Measurements from ENCODE around the gene GLS2.

GLS2 gene

GRCh38 chr12:56479625-56480024, 8.3 kb downstream of the GLS2 start:
- Histone ChIP-seq H3K27me3 (ENCODE audit: insufficient read depth, low read length) (no peaks in the 10 kb centered on the region), H3K27ac (ENCODE audit: low read depth, low read length, poor library complexity, severe bottlenecking) (no peak overlapping the region), H3K79me2 (ENCODE audit: insufficient read depth, low read length) (no peaks in the 10 kb centered on the region), H3K9me2 (ENCODE audit: low read depth, low read length) (no peaks in the 10 kb centered on the region), H4K20me1 (ENCODE audit: insufficient read depth, low read length) (no peaks in the 10 kb centered on the region), H3F3A (ENCODE audit: insufficient read depth, low read length) (no peaks in the 10 kb centered on the region; the same call in 1 of the 2 replicates), H3K4me1 (ENCODE audit: insufficient read depth, low read length, severe bottlenecking) (no peaks in the 10 kb centered on the region), H3K4me3 (ENCODE audit: low read depth, low read length, poor library complexity, severe bottlenecking) (no peak overlapping the region), H3K9ac (ENCODE audit: low read length) (no peak overlapping the region), H3K36me3 (ENCODE audit: insufficient read depth, low read length) (no peaks in the 10 kb centered on the region), H3K9me3 (ENCODE audit: low read length) (no peaks in the 10 kb centered on the region), H3K4me2 (ENCODE audit: low read length) (no peak overlapping the region), H2AFZ (ENCODE audit: low read length) (no peak overlapping the region)
- no peak for TF ChIP-seq EZH2 (IDR thresholded peaks at IDR 0.05; ENCODE audit: borderline replicate concordance, low read length)
- TF ChIP-seq CTCF (IDR thresholded peaks at IDR 0.05; ENCODE audit: low read length) = no peak

GRCh38 chr12:56477521-56478225, 10.3 kb downstream of the GLS2 start:
- H3K36me3 ChIP-seq (ENCODE audit: insufficient read depth, low read length) = peaks cover 8% of the 10 kb centered on the region
- TF ChIP-seq EZH2 (IDR thresholded peaks at IDR 0.05; ENCODE audit: borderline replicate concordance, low read length) (no peak), CTCF (IDR thresholded peaks at IDR 0.05; ENCODE audit: low read length) (no peak)
- no peaks in the 10 kb centered on the region for H3K9me2 ChIP-seq (ENCODE audit: low read depth, low read length)
- no peaks in the 10 kb centered on the region; the same call in 1 of the 2 replicates for H3F3A ChIP-seq (ENCODE audit: insufficient read depth, low read length)
- no peak overlapping the region for H3K4me3 ChIP-seq (ENCODE audit: low read depth, low read length, poor library complexity, severe bottlenecking)
- H3K9ac ChIP-seq (ENCODE audit: low read length) = no peak overlapping the region
- H2AFZ ChIP-seq (ENCODE audit: low read length) = no peak overlapping the region
- H3K4me1 ChIP-seq (ENCODE audit: insufficient read depth, low read length, severe bottlenecking) = no peaks in the 10 kb centered on the region
- H4K20me1 ChIP-seq (ENCODE audit: insufficient read depth, low read length) = no peaks in the 10 kb centered on the region
- H3K27me3 ChIP-seq (ENCODE audit: insufficient read depth, low read length) = no peaks in the 10 kb centered on the region
- no peaks in the 10 kb centered on the region for H3K9me3 ChIP-seq (ENCODE audit: low read length)
- H3K4me2 ChIP-seq (ENCODE audit: low read length) = no peak overlapping the region
- H3K79me2 ChIP-seq (ENCODE audit: insufficient read depth, low read length) = no peaks in the 10 kb centered on the region
- no peak overlapping the region for H3K27ac ChIP-seq (ENCODE audit: low read depth, low read length, poor library complexity, severe bottlenecking)

GRCh38 chr12:56476972-56477432, 11.0 kb downstream of the GLS2 start:
- Histone ChIP-seq H3K9me2 (ENCODE audit: low read depth, low read length) (no peaks in the 10 kb centered on the region), H3K4me3 (ENCODE audit: low read depth, low read length, poor library complexity, severe bottlenecking) (no peak overlapping the region), H3F3A (ENCODE audit: insufficient read depth, low read length) (no peaks in the 10 kb centered on the region; the same call in 1 of the 2 replicates), H3K4me1 (ENCODE audit: insufficient read depth, low read length, severe bottlenecking) (no peaks in the 10 kb centered on the region), H3K9ac (ENCODE audit: low read length) (no peak overlapping the region), H3K9me3 (ENCODE audit: low read length) (no peaks in the 10 kb centered on the region), H3K79me2 (ENCODE audit: insufficient read depth, low read length) (0 out of 2 replicates have a peak, but pooled peaks cover 3% of the 10 kb centered on the region), H3K4me2 (ENCODE audit: low read length) (no peak overlapping the region), H3K27me3 (ENCODE audit: insufficient read depth, low read length) (no peaks in the 10 kb centered on the region), H2AFZ (ENCODE audit: low read length) (no peak overlapping the region), H4K20me1 (ENCODE audit: insufficient read depth, low read length) (no peaks in the 10 kb centered on the region), H3K27ac (ENCODE audit: low read depth, low read length, poor library complexity, severe bottlenecking) (no peak overlapping the region), H3K36me3 (ENCODE audit: insufficient read depth, low read length) (peaks cover 15% of the 10 kb centered on the region)
- TF ChIP-seq CTCF (IDR thresholded peaks at IDR 0.05; ENCODE audit: low read length) (no peak), EZH2 (IDR thresholded peaks at IDR 0.05; ENCODE audit: borderline replicate concordance, low read length) (no peak)
